ENCODE measurements around the gene HIVEP3.

Gene HIVEP3

GRCh38 chr1:41493626-41494350 lies 424.9 kb downstream of the HIVEP3 start:
- Histone ChIP-seq H3K27ac (ENCODE audit: extremely low read depth, low read depth, low read length) (peak overlapping the region; percentile 12; the same call in 1 of the 2 replicates), H3K4me3 (ENCODE audit: low read depth, low read length) (no peak overlapping the region), H3K36me3 (ENCODE audit: control insufficient read depth in 2 of 2, insufficient read depth in 1 of 2, low read length in 2 of 2) (no peaks in the 10 kb centered on the region), H3K4me1 (ENCODE audit: control insufficient read depth, insufficient read depth, low read length) (peaks cover 2% of the 10 kb centered on the region), H3K9me3 (ENCODE audit: control insufficient read depth, insufficient read depth, low read depth, low read length) (no peaks in the 10 kb centered on the region)
- CTCF ChIA-PET = interaction anchor here (0.6 to 4.2 kb wide), 9 partner anchors 10 to 226 kb away, joined by 3 to 34 read pairs (median 7); partner anchors contain the start of gene EDN2
- TF ChIP-seq ZFP69B (tag by site-specific recombination; IDR thresholded peaks at IDR 0.05) = no peak
- TF ChIP-seq PATZ1 (tag by site-specific recombination; IDR thresholded peaks at IDR 0.05) = 0 out of 2 replicates have a peak, but pooled peaks have one; percentile 14
- TF ChIP-seq ZNF707 (tag by site-specific recombination; IDR thresholded peaks at IDR 0.05) = no peak
- TF ChIP-seq ZFHX2 (tag by site-specific recombination; conservative IDR thresholded peaks at IDR 0.05) = peak; percentile 54
- peak; percentile 43; the same call in 1 of the 2 replicates for TF ChIP-seq EGR2 (tag by site-specific recombination; IDR thresholded peaks at IDR 0.05; ENCODE audit: low read depth)
- TF ChIP-seq REST (tag by site-specific recombination; IDR thresholded peaks at IDR 0.05) = no peak
- TF ChIP-seq ZNF266 (tag by site-specific recombination; IDR thresholded peaks at IDR 0.05; ENCODE audit: low read depth) = no peak
- POLR2A ChIA-PET = interaction anchor here (0.5 to 1.4 kb wide), 3 partner anchors 10 to 501 kb away, joined by 3 to 4 read pairs (median 3); partner anchors contain the start of gene EDN2

- POLR2A ChIA-PET = interaction anchor here (0.5 to 1.4 kb wide), 3 partner anchors 9 to 500 kb away, joined by 3 to 4 read pairs (median 3); partner anchors contain the start of gene EDN2
- CTCF ChIA-PET = interaction anchor here (0.6 to 4.2 kb wide), 21 partner anchors 9 to 226 kb away, joined by 3 to 34 read pairs (median 5); partner anchors contain the start of gene EDN2
- peaks cover 2% of the 10 kb centered on the region for H3K4me1 ChIP-seq (ENCODE audit: control insufficient read depth, insufficient read depth, low read length)
- H3K36me3 ChIP-seq (ENCODE audit: control insufficient read depth in 2 of 2, insufficient read depth in 1 of 2, low read length in 2 of 2) = no peaks in the 10 kb centered on the region
- H3K4me3 ChIP-seq (ENCODE audit: low read depth, low read length) = no peak overlapping the region
- no peaks in the 10 kb centered on the region for H3K9me3 ChIP-seq (ENCODE audit: control insufficient read depth, insufficient read depth, low read depth, low read length)
- no peak overlapping the region for H3K27ac ChIP-seq (ENCODE audit: extremely low read depth, low read depth, low read length)
- no peak for TF ChIP-seq ZNF596 (tag by site-specific recombination; IDR thresholded peaks at IDR 0.05)
- peak; percentile 75 for TF ChIP-seq PATZ1 (tag by site-specific recombination; IDR thresholded peaks at IDR 0.05)
- TF ChIP-seq ZNF155 (tag by site-specific recombination; IDR thresholded peaks at IDR 0.05) = 0 out of 2 replicates have a peak, but pooled peaks have one; percentile 74
- TF ChIP-seq ZFP69B (tag by site-specific recombination; IDR thresholded peaks at IDR 0.05) = peak; percentile 99
- TF ChIP-seq ZNF600 (tag by site-specific recombination; IDR thresholded peaks at IDR 0.05) = peak; percentile 56
- TF ChIP-seq SP2 (tag by site-specific recombination; IDR thresholded peaks at IDR 0.05) = peak; percentile 20; the same call in 1 of the 2 replicates
- 0 out of 2 replicates have a peak, but pooled peaks have one; percentile 38 for TF ChIP-seq ZNF324 (tag by site-specific recombination; IDR thresholded peaks at IDR 0.05)
- TF ChIP-seq ZNF433 (tag by site-specific recombination; IDR thresholded peaks at IDR 0.05; ENCODE audit: low read depth) = no peak
- TF ChIP-seq ZIC2 (tag by site-specific recombination; IDR thresholded peaks at IDR 0.05) = peak; percentile 62
- TF ChIP-seq ZNF658 (tag by site-specific recombination; IDR thresholded peaks at IDR 0.05) = no peak
- TF ChIP-seq ZNF10 (tag by site-specific recombination; IDR thresholded peaks at IDR 0.05) = peak; percentile 24; the same call in 1 of the 2 replicates
- peak; percentile 97 for TF ChIP-seq ZBTB21 (tag by site-specific recombination; IDR thresholded peaks at IDR 0.05)
- no peak for TF ChIP-seq WT1 (tag by site-specific recombination; IDR thresholded peaks at IDR 0.05)
- no peak for TF ChIP-seq ZNF677 (tag by site-specific recombination; IDR thresholded peaks at IDR 0.05)
- TF ChIP-seq ZNF335 (tag by site-specific recombination; conservative IDR thresholded peaks at IDR 0.05) = peak; percentile 39; the same call in 1 of the 2 replicates
- peak; percentile 89 for TF ChIP-seq ZBTB10 (tag by site-specific recombination; IDR thresholded peaks at IDR 0.05)
- TF ChIP-seq GLIS1 (tag by site-specific recombination; IDR thresholded peaks at IDR 0.05) = peak; percentile 95
- peak; percentile 89 for TF ChIP-seq GLIS2 (tag by site-specific recombination; IDR thresholded peaks at IDR 0.05)
Measured at GRCh38 chr1:41493117-41493536, 425.6 kb downstream of the HIVEP3 start.

Data from HEK293 (cell line).